NB4 (cell line): ENCODE results near the gene GNAI1.

Experiments used
- POLR2A ChIP-seq: IDR thresholded peaks from 2 replicates; pipeline ENCODE4 v1.6.1; 2011; ENCODE audit warnings: mild to moderate bottlenecking; ENCODE audit not compliant: insufficient read length; ENCODE audit errors: extremely low read depth
- TF ChIP-seq, protein P1 (sequence below): IDR thresholded peaks from one replicate; pipeline ENCODE4 v1.5.1; 2012; ENCODE audit warnings: low read depth, low read length
- TF ChIP-seq, protein P2 (sequence below): IDR thresholded peaks from 2 replicates; pipeline ENCODE4 v1.6.1; 2011; ENCODE audit warnings: low read depth, low read length

DNA sequence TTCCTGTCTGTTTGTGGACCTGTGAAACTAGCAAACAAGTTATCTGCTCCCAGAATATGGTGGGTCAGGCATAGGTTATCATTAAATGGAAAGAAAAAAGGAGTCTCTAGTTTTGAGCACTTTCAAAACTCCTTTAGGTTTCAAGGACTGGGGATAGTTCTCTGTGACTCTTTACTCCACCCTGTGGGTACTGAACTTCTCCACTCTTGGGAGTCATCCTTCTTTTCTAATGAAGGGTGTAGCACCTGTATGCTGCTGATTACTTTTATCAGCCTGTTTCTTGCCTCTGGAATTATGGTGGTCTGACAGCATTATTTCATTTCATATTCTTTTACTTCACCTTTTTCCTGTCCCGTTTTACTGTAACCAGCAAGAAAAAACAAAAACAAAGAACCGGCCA, 6.7 kb downstream of the GNAI1 start:
- TF ChIP-seq, protein P1, sequence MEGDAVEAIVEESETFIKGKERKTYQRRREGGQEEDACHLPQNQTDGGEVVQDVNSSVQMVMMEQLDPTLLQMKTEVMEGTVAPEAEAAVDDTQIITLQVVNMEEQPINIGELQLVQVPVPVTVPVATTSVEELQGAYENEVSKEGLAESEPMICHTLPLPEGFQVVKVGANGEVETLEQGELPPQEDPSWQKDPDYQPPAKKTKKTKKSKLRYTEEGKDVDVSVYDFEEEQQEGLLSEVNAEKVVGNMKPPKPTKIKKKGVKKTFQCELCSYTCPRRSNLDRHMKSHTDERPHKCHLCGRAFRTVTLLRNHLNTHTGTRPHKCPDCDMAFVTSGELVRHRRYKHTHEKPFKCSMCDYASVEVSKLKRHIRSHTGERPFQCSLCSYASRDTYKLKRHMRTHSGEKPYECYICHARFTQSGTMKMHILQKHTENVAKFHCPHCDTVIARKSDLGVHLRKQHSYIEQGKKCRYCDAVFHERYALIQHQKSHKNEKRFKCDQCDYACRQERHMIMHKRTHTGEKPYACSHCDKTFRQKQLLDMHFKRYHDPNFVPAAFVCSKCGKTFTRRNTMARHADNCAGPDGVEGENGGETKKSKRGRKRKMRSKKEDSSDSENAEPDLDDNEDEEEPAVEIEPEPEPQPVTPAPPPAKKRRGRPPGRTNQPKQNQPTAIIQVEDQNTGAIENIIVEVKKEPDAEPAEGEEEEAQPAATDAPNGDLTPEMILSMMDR: no peak
- no peak for TF ChIP-seq POLR2A
- TF ChIP-seq, protein P2, sequence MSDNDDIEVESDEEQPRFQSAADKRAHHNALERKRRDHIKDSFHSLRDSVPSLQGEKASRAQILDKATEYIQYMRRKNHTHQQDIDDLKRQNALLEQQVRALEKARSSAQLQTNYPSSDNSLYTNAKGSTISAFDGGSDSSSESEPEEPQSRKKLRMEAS: no peak
